HG03135 (cell line): Measurements from ENCODE around the gene SPATA31E1.
"Not testable (repeated sequence)": the region's sequence is repeated elsewhere in the genome, so short reads cannot be mapped to it uniquely, and the experiment has no call there.

Source experiments
- ATAC-seq: cut with Tn5 transposase; IDR thresholded peaks from one replicate; pipeline ENCODE4 v1.9.1; 2021; ENCODE audit warnings: mild to moderate bottlenecking, moderate library complexity; ENCODE audit not compliant: unreplicated experiment

SPATA31E1 gene

GRCh38 chr9:87919013-87919412 is 36.3 kb downstream of the SPATA31E1 start:
- ATAC-seq = not testable (repeated sequence)

GRCh38 chr9:87921561-87921960 is 38.9 kb downstream of the SPATA31E1 start:
- not testable (repeated sequence) for ATAC-seq

- ATAC-seq = not testable (repeated sequence)
Observed at GRCh38 chr9:87923012-87923411, 40.3 kb downstream of the SPATA31E1 start.

DNA sequence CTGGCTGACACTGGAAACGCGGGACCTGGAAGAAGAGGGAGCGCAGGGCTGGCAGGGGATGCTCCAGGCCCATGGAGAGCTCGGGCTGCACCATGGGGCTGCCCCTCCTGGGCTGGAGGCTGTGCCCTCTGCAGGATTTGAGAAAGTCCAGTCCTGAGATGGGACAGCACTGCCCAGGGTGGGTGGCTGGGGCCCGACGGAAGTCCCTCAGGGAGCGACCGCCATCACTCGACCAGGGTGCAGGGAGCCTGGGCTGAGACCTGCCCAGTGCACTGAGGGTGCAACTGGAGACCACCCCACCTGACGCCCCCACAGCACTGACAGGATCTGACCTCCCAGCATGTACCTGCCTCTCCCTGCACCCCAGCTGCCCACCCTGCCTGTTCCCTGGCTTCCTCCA is 42.2 kb downstream of the SPATA31E1 start:
- not testable (repeated sequence) for ATAC-seq

- ATAC-seq = not testable (repeated sequence)
Observed at GRCh38 chr9:87929152-87929551, 46.5 kb downstream of the SPATA31E1 start.

DNA sequence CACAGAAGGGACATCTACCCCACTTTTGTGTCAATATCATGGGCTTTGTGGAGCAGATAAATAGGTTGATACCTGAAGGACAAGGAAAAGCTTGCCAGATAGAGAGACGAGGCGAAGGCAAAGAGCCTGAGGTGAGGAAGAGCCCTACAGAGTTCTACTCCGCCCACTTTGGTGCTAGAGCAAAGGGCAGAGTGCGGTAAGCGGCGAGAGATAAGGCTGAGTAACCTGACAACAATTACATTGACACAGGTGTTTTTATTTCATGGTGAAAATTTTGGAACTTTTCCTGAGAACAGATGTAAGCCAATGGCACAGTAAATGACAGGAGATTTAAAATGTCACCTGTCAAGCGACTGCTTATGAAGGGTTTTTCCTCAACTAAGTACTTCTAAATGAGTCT is 51.8 kb downstream of the SPATA31E1 start:
- not testable (repeated sequence) for ATAC-seq

DNA sequence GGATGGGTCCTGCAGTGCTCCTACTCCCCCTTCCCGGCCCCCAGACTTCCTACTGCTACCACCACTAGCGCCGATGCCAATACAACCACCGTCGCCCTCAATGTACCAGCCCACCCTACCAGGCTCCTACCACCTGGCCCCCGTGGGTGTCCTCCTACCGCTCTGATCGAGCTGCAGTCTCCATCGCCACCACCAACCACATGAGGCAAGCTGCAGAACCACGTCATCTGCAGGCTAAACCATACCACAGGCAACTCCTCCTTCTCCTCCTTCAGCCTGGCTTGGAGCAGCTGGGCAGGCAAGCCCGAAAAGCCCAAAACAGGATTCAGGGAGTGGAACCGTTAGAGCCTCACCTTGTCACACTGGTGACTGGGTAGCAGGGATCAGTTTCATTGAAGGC is 54.7 kb downstream of the SPATA31E1 start:
- not testable (repeated sequence) for ATAC-seq

GRCh38 chr9:87937918-87938317 is 55.2 kb downstream of the SPATA31E1 start:
- ATAC-seq = not testable (repeated sequence)

GRCh38 chr9:87938336-87938735 is 55.7 kb downstream of the SPATA31E1 start:
- ATAC-seq = not testable (repeated sequence)
